GM06990 (cell line): ENCODE measurements around the gene AMPH.

Source experiments
- DNase-seq: peaks from one replicate; pipeline ENCODE4 v3.0.0-alpha.2; 2011; ENCODE audit not compliant: insufficient read length; ENCODE audit errors: extremely low read depth
- H3K27me3 ChIP-seq: replicated peaks from 2 replicates; pipeline ENCODE4 v1.6.0; 2011; ENCODE audit warnings: low read length; ENCODE audit not compliant: control insufficient read depth, insufficient read depth
- H3K36me3 ChIP-seq: 2 replicates; pipeline ENCODE4 v1.5.1; 2011; ENCODE audit warnings: low read length; ENCODE audit not compliant: control insufficient read depth, insufficient read depth
- H3K4me3 ChIP-seq: replicated peaks from 2 replicates; pipeline ENCODE4 v1.5.1; 2011; ENCODE audit warnings: low read depth, mild to moderate bottlenecking, control low read depth, low read length
- TF ChIP-seq, protein P1 (sequence below): IDR thresholded peaks from 2 replicates; pipeline ENCODE4 v1.5.1; 2011; ENCODE audit warnings: low read length, control low read depth, mild to moderate bottlenecking, inconsistent platforms; ENCODE audit not compliant: insufficient read depth, poor library complexity, severe bottlenecking

Gene AMPH

DNA sequence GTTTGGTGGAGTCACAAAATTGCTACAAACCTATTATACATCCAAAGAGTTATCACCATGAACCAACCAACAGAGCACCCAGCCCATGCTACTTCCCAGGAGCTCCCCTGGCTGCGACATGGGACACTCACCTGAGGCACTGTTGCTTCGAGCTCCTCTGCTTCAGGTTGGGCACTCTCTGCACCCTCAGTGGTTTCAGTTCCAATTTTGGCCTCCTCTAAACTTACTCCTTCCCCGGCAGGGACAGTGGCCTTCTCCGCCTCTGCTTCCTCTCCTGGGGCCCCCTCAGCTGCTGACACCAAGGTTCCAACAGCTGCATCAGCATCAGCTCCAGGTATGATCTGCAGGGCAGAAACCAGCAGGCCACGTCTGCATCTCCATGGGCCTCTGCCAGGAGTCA is 237.3 kb downstream of the AMPH start:
- Histone ChIP-seq H3K4me3 (no peak overlapping the region), H3K36me3 (no peaks in the 10 kb centered on the region), H3K27me3 (no peaks in the 10 kb centered on the region)
- TF ChIP-seq, protein P1, sequence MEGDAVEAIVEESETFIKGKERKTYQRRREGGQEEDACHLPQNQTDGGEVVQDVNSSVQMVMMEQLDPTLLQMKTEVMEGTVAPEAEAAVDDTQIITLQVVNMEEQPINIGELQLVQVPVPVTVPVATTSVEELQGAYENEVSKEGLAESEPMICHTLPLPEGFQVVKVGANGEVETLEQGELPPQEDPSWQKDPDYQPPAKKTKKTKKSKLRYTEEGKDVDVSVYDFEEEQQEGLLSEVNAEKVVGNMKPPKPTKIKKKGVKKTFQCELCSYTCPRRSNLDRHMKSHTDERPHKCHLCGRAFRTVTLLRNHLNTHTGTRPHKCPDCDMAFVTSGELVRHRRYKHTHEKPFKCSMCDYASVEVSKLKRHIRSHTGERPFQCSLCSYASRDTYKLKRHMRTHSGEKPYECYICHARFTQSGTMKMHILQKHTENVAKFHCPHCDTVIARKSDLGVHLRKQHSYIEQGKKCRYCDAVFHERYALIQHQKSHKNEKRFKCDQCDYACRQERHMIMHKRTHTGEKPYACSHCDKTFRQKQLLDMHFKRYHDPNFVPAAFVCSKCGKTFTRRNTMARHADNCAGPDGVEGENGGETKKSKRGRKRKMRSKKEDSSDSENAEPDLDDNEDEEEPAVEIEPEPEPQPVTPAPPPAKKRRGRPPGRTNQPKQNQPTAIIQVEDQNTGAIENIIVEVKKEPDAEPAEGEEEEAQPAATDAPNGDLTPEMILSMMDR: no peak
- peak; percentile 24 for DNase-seq

DNA sequence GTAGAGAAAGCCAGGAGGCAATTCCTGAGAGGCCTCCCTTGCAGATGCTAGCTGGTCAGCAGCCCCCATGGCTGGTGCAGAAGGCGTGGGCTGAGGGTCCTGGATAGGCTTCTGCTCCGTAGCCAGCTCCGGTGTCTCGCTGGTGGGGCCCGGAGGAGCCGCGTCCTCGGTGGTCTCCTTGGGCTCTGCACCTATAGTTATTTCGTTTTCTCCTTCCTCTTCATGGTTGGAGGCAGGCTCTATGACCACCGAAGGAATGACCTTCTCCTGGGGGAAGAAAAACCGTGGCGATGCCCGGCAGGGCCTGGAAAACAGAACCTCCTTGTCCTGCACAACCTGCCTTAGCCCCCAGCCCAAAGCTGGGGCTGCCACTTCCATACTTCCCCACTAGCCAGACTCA is 239.4 kb downstream of the AMPH start:
- Histone ChIP-seq H3K4me3 (no peak overlapping the region), H3K27me3 (no peaks in the 10 kb centered on the region), H3K36me3 (no peaks in the 10 kb centered on the region)
- TF ChIP-seq, protein P1: no peak
- no peak for DNase-seq

DNA sequence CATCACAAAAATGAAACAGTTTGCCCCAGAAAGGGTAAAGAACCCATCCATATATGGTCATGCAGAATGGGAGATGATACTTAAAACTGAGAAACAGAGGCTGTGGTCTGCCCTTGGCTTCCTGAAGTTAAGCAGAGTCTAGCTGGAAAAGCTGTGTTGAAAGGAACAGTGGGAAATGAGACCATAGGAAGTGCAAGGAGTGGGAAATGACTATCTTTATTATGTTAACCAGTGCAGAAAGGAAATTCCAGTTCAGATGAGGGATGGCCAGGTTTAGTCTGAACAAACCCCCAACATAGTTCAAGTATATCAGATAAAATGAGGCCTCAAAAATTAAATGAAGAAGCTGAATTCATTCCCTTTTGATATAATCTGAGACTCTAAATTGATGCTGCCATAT is 245.5 kb downstream of the AMPH start:
- Histone ChIP-seq H3K4me3 (no peak overlapping the region), H3K27me3 (no peaks in the 10 kb centered on the region), H3K36me3 (no peaks in the 10 kb centered on the region)
- TF ChIP-seq, protein P1: no peak
- no peak for DNase-seq

DNA sequence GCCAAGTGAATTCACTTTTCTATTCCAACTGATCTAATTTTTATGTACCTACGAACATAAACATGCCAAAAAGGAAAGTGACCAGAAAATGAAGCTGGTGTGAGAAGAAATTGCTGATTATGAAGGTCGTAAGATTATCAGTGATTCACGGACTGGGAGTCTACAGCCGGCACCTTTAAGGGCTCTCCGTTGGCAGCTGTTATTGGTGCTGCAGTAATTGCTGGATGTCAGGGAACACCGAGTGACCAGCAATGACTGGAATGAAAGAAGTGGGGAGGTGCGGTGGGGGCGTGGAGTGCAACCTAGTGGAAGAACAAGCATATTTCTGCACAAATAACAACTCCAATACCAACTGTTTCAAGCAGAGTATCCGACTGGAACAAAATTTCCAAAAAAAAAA is 247.9 kb downstream of the AMPH start:
- TF ChIP-seq, protein P1: no peak
- Histone ChIP-seq H3K36me3 (no peaks in the 10 kb centered on the region), H3K27me3 (no peaks in the 10 kb centered on the region), H3K4me3 (no peak overlapping the region)
- no peak for DNase-seq

DNA sequence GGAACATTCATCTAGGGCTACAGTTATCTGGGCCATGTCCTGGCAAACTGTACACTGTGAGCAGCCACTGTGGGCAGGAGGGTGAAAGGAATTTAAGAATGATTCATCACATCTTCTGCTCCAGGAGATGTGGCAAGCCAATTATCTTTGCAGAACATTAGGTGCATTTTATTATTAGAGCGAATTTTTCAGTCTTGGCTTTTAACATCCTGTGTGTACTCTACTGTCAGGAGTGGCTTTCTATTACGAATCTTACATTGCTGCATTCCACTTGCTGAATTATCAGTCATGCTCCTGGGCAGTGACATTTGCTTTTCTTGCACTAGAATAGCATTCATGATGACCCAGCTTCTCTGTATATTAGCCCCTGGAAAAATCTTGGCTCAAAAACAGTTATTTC is 248.5 kb downstream of the AMPH start:
- Histone ChIP-seq H3K4me3 (no peak overlapping the region), H3K27me3 (no peaks in the 10 kb centered on the region), H3K36me3 (no peaks in the 10 kb centered on the region)
- TF ChIP-seq, protein P1: no peak
- DNase-seq: no peak

DNA sequence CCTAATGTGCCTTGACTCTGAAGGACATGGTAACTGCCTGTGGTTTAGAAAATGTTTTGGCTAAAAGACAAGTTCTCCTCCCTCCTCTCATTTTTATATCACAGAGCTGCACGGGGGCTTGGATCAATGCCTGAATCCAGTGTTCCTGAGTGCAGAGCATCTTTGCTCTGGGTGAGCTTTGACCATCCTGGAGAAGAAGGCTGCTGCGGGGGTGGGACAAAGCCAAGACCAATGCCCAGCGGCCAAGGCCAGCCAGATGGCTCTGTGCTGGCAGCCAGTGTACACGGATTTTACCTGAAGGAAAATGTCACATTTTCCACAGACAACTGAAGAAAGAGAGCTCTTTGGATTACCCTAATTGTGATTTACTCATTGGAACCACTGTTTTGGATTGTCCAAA is 255.7 kb downstream of the AMPH start:
- TF ChIP-seq, protein P1: no peak
- no peak for DNase-seq
- no peaks in the 10 kb centered on the region for H3K36me3 ChIP-seq
- H3K4me3 ChIP-seq: no peak overlapping the region
- no peaks in the 10 kb centered on the region for H3K27me3 ChIP-seq
